IMR-90 (cell line): ENCODE measurements around the gene TRAK2. TPM values are rescaled to one million over a fixed set of nuclear protein-coding genes. Genes with fewer than 3 reads are reported as not detected.

Experiments
- ATAC-seq: fragments of 200-7000 bp; cut with Tn5 transposase; 2 replicates; pipeline ENCODE4 v1.9.1; 2020; ENCODE audit warnings: low read depth, mild to moderate bottlenecking, moderate library complexity
- BruUV-seq: library from RNA; stranded (reverse); fragments of 400-500 nt; replicated peaks from 2 replicates; lab custom pipeline; 2021; lab: Mats Ljungman, UMichigan
- CTCF ChIA-PET: fragments of 300-600 bp; formaldehyde crosslinking; extraction: SDS; loops from one replicate; lab custom pipeline; 2021; ENCODE audit warnings: antibody characterized with exemption; lab: Yijun Ruan, JAX
- POLR2A ChIA-PET: fragments of 300-600 bp; sonication (Branson Sonifier 250); formaldehyde crosslinking; loops from one replicate; lab custom pipeline; 2022; ENCODE audit warnings: antibody characterized with exemption; ENCODE audit not compliant: unreplicated experiment; lab: Charles Lee
- DNase-seq: peaks from one replicate; pipeline ENCODE4 v3.0.0; 2013
- H2AFZ ChIP-seq: replicated peaks from 2 replicates; pipeline ENCODE3; 2013; ENCODE audit warnings: low read length, mild to moderate bottlenecking; ENCODE audit not compliant: poor library complexity
- H2AK5ac ChIP-seq: 2 replicates; pipeline ENCODE4 v1.6.1; 2013; ENCODE audit warnings: low read depth, low read length, inconsistent platforms
- H2AK9ac ChIP-seq: replicated peaks from 2 replicates; pipeline ENCODE3; 2013; ENCODE audit warnings: mild to moderate bottlenecking, low read depth, low read length, moderate library complexity; ENCODE audit not compliant: poor library complexity
- H2BK120ac ChIP-seq: 2 replicates; pipeline ENCODE4 v1.6.1; 2013; ENCODE audit warnings: low read depth, low read length, inconsistent platforms
- H2BK15ac ChIP-seq: 3 replicates; pipeline ENCODE4 v1.6.1; 2013; ENCODE audit warnings: low read depth, low read length, inconsistent platforms
- H2BK20ac ChIP-seq: 2 replicates; pipeline ENCODE4 v1.6.1; 2013; ENCODE audit warnings: low read depth, mild to moderate bottlenecking, inconsistent platforms, low read length, moderate library complexity
- H2BK5ac ChIP-seq: 2 replicates; pipeline ENCODE4 v1.6.1; 2013; ENCODE audit warnings: mild to moderate bottlenecking, low read depth, low read length, inconsistent platforms; ENCODE audit not compliant: poor library complexity, severe bottlenecking
- H3K14ac ChIP-seq: replicated peaks from 2 replicates; pipeline ENCODE4 v1.6.1; 2013; ENCODE audit warnings: low read depth, low read length, inconsistent platforms
- H3K18ac ChIP-seq: 2 replicates; pipeline ENCODE4 v1.6.1; 2013; ENCODE audit warnings: low read depth, low read length, control low read depth
- H3K23ac ChIP-seq: 2 replicates; pipeline ENCODE4 v1.6.1; 2013; ENCODE audit warnings: low read depth, low read length, inconsistent platforms
- H3K27ac ChIP-seq: 2 replicates; pipeline ENCODE4 v1.5.1; 2013; ENCODE audit warnings: mild to moderate bottlenecking, control low read depth, low read length; ENCODE audit not compliant: insufficient read depth
- H3K27me3 ChIP-seq: 2 replicates; pipeline ENCODE4 v1.6.1; 2013; ENCODE audit warnings: low read length; ENCODE audit not compliant: control insufficient read depth, insufficient read depth
- H3K36me3 ChIP-seq: 2 replicates; pipeline ENCODE4 v1.6.1; 2013; ENCODE audit warnings: low read length, mixed read lengths; ENCODE audit not compliant: control insufficient read depth, insufficient read depth
- H3K4ac ChIP-seq: 2 replicates; pipeline ENCODE4 v1.6.1; 2013; ENCODE audit warnings: low read depth, low read length, inconsistent platforms
- H3K4me1 ChIP-seq: 2 replicates; pipeline ENCODE4 v1.6.1; 2013; ENCODE audit warnings: low read length, mixed read lengths; ENCODE audit not compliant: control insufficient read depth, insufficient read depth
- H3K4me2 ChIP-seq: 2 replicates; pipeline ENCODE4 v1.6.1; 2013; ENCODE audit warnings: low read depth, mild to moderate bottlenecking, control low read depth, low read length, moderate library complexity
- H3K4me3 ChIP-seq: 2 replicates; pipeline ENCODE4 v1.5.1; 2013; ENCODE audit warnings: low read depth, mild to moderate bottlenecking, control low read depth, low read length, moderate library complexity; ENCODE audit not compliant: insufficient read depth
- H3K56ac ChIP-seq: 2 replicates; pipeline ENCODE4 v1.6.1; 2013; ENCODE audit warnings: low read length, inconsistent platforms; ENCODE audit not compliant: insufficient read depth; ENCODE audit errors: extremely low read depth
- H3K79me1 ChIP-seq, 2 experiments: 2 replicates each; pipeline ENCODE4 v1.6.1; 2013; ENCODE audit warnings: low read length in 2 of 2, inconsistent platforms in 1 of 2, low read depth in 1 of 2
- H3K9ac ChIP-seq: 2 replicates; pipeline ENCODE4 v1.6.1; 2013; ENCODE audit warnings: low read depth, low read length, control low read depth
- H3K9me1 ChIP-seq: 2 replicates; pipeline ENCODE4 v1.6.1; 2013; ENCODE audit warnings: low read length, inconsistent platforms; ENCODE audit not compliant: insufficient read depth
- H3K9me3 ChIP-seq: 2 replicates; pipeline ENCODE4 v1.6.1; 2013; ENCODE audit warnings: low read length; ENCODE audit not compliant: control insufficient read depth, insufficient read depth
- H4K20me1 ChIP-seq: 2 replicates; pipeline ENCODE4 v1.6.1; 2013; ENCODE audit warnings: low read length, inconsistent platforms; ENCODE audit not compliant: insufficient read depth
- H4K5ac ChIP-seq: 2 replicates; pipeline ENCODE4 v1.6.1; 2013; ENCODE audit warnings: mild to moderate bottlenecking, low read depth, low read length, control low read depth
- H4K8ac ChIP-seq, 2 experiments: 2 replicates each; pipeline ENCODE4 v1.6.1; 2013; ENCODE audit warnings: low read depth in 2 of 2, low read length in 2 of 2, control low read depth in 1 of 2, inconsistent platforms in 1 of 2
- H4K91ac ChIP-seq: 2 replicates; pipeline ENCODE4 v1.6.1; 2013; ENCODE audit warnings: low read depth, low read length, inconsistent platforms; ENCODE audit not compliant: insufficient read depth
- BHLHE40 ChIP-seq: fragments of 150-350 bp; IDR thresholded peaks from 2 replicates; pipeline ENCODE4 v1.6.1; 2016; ENCODE audit warnings: mild to moderate bottlenecking, low read depth, low read length
- CEBPB ChIP-seq: IDR thresholded peaks from 2 replicates; pipeline ENCODE4 v1.6.1; 2012; ENCODE audit warnings: low read depth, low read length, improper control_type of control experiment
- CHD1 ChIP-seq: IDR thresholded peaks from 2 replicates; pipeline ENCODE4 v1.6.1; 2012; ENCODE audit warnings: low read depth, low read length, improper control_type of control experiment
- ELK1 ChIP-seq: fragments of 150-350 bp; IDR thresholded peaks from 2 replicates; pipeline ENCODE4 v1.6.1; 2016; ENCODE audit warnings: low read depth, mild to moderate bottlenecking, low read length, moderate library complexity, borderline replicate concordance
- MAFK ChIP-seq: IDR thresholded peaks from 2 replicates; pipeline ENCODE4 v1.6.1; 2012; ENCODE audit warnings: low read depth, low read length, improper control_type of control experiment
- MAZ ChIP-seq: IDR thresholded peaks from 2 replicates; pipeline ENCODE4 v1.6.1; 2012; ENCODE audit warnings: low read depth, mild to moderate bottlenecking, low read length, improper control_type of control experiment, moderate library complexity, borderline replicate concordance
- NFE2L2 ChIP-seq: fragments of 150-350 bp; IDR thresholded peaks from 2 replicates; pipeline ENCODE4 v1.6.1; 2016; ENCODE audit warnings: low read depth, mild to moderate bottlenecking, low read length
- RAD21 ChIP-seq: IDR thresholded peaks from 2 replicates; pipeline ENCODE4 v1.6.1; 2012; ENCODE audit warnings: low read length, improper control_type of control experiment
- RCOR1 ChIP-seq: IDR thresholded peaks from 2 replicates; pipeline ENCODE4 v1.6.1; 2012; ENCODE audit warnings: mild to moderate bottlenecking, low read length, improper control_type of control experiment; ENCODE audit not compliant: insufficient replicate concordance
- SMC3 ChIP-seq: fragments of 150-350 bp; IDR thresholded peaks from 2 replicates; pipeline ENCODE4 v1.6.1; 2016; ENCODE audit warnings: low read depth, mild to moderate bottlenecking, antibody characterized with exemption, low read length, moderate library complexity
- WGBS, 2 experiments: methylation state at CpG; one replicate each; pipeline versions ENCODE4 v1.1.5 to v1.1.7; 2013; ENCODE audit warnings: missing lambda C conversion rate in 2 of 2; ENCODE audit not compliant: insufficient read length in 1 of 2; ENCODE audit errors: extremely low coverage in 2 of 2; 5-methylcytosine and 5-hydroxymethylcytosine counted together
- dilution Hi-C: fragments of 300-500 bp; cut with HindIII; formaldehyde crosslinking; loops from one replicate; pipeline ENCODE4 v1.14.3; 2018; ENCODE audit warnings: low sequenced_read_pairs; ENCODE audit not compliant: unreplicated experiment
- in situ Hi-C: fragments of 300-500 bp; cut with MboI; formaldehyde crosslinking; loops from 3 replicates; pipeline ENCODE4 v1.14.3; 2019; ENCODE audit warnings: low sequenced_read_pairs, inconsistent platforms, mixed read lengths
- intact Hi-C: fragments of 100-400 bp; cut with micrococcal nuclease; formaldehyde crosslinking; loops from 2 replicates; pipeline ENCODE4 v1.10.0; 2022
- polyA plus RNA-seq, 3 experiments: library from polyadenylated mRNA; depleted of rRNA; stranded (reverse); fragments of >200 nt; gene quantifications; 2 replicates each; pipeline ENCODE4 v1.2.3, GENCODE V29; 2012; ENCODE audit warnings: low replicate concordance in 1 of 3
- total RNA-seq: library from RNA; depleted of rRNA; stranded (reverse); fragments of >200 nt; gene quantifications from 2 replicates; pipeline ENCODE4 v1.2.3, GENCODE V29; 2012
- TF ChIP-seq, protein P1 (sequence below): conservative IDR thresholded peaks from 2 replicates; pipeline ENCODE4 v1.5.1; 2012; ENCODE audit warnings: mild to moderate bottlenecking, low read depth, low read length, improper control_type of control experiment
- TF ChIP-seq, protein P2 (sequence below): fragments of 150-350 bp; IDR thresholded peaks from 2 replicates; pipeline ENCODE4 v1.6.1; 2017; ENCODE audit warnings: mild to moderate bottlenecking, antibody characterized with exemption, low read length, low read depth

TRAK2 gene
- total and polyA plus RNA-seq, 2 of the 4 experiments (the other 2 are of a cell fraction) = 13.1 to 65.4 TPM

DNA sequence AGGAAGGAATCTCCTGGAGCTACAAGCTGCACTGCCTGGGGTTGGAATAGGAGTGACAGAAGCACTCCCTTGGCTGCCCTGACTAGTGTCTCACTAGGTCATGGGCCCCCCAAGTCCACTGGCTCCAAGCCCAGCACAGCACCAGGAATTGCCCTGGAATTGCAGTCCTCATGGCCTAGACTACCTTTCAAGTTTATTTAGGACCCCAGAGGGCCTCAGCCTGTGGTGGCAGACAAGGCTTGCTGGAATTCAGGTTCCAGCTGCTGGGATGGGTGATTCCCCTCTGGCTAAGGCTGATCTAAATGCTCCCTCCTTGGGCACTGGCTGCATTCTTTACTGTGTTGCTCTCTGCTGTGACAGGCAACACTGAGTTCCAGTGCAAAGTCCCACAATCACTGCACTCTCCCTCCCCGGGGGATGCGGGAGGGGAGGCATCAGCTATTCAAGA lies 14.3 kb upstream of the TRAK2 start:
- peaks cover 3 to 15% of the 10 kb centered on the region in 2 experiments; a peak in 2 of 4 replicates for H3K79me1 ChIP-seq
- no peak overlapping the region for H3K56ac ChIP-seq
- peak overlapping the region; percentile 2; the same call in 1 of the 2 replicates for H3K14ac ChIP-seq
- no peak overlapping the region; the same call in 1 of the 2 replicates for H2BK20ac ChIP-seq
- TF ChIP-seq ELK1 (no peak), CEBPB (no peak), MAFK (no peak), NFE2L2 (no peak), RCOR1 (no peak), BHLHE40 (no peak), SMC3 (no peak), MAZ (no peak), RAD21 (no peak), CHD1 (no peak)
- TF ChIP-seq, protein P1, sequence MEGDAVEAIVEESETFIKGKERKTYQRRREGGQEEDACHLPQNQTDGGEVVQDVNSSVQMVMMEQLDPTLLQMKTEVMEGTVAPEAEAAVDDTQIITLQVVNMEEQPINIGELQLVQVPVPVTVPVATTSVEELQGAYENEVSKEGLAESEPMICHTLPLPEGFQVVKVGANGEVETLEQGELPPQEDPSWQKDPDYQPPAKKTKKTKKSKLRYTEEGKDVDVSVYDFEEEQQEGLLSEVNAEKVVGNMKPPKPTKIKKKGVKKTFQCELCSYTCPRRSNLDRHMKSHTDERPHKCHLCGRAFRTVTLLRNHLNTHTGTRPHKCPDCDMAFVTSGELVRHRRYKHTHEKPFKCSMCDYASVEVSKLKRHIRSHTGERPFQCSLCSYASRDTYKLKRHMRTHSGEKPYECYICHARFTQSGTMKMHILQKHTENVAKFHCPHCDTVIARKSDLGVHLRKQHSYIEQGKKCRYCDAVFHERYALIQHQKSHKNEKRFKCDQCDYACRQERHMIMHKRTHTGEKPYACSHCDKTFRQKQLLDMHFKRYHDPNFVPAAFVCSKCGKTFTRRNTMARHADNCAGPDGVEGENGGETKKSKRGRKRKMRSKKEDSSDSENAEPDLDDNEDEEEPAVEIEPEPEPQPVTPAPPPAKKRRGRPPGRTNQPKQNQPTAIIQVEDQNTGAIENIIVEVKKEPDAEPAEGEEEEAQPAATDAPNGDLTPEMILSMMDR = no peak
- TF ChIP-seq, protein P2, sequence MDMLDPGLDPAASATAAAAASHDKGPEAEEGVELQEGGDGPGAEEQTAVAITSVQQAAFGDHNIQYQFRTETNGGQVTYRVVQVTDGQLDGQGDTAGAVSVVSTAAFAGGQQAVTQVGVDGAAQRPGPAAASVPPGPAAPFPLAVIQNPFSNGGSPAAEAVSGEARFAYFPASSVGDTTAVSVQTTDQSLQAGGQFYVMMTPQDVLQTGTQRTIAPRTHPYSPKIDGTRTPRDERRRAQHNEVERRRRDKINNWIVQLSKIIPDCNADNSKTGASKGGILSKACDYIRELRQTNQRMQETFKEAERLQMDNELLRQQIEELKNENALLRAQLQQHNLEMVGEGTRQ = no peak
- ChIA-PET CTCF (interaction anchor here (0.6 to 1.2 kb wide), 2 partner anchors 13 to 242 kb away, joined by 3 to 4 read pairs; no protein-coding TSS in a partner anchor), POLR2A (no interaction called here)
- H3K9ac ChIP-seq = 0 out of 2 replicates have a peak overlapping the region, but pooled peaks have one; percentile 15
- peaks cover 2% of the 10 kb centered on the region; the same call in 1 of the 2 replicates for H3K9me1 ChIP-seq
- H3K27me3 ChIP-seq = no peaks in the 10 kb centered on the region
- no peak overlapping the region for H3K23ac ChIP-seq
- H2BK15ac ChIP-seq = no peak overlapping the region; the same call in 2 of the 3 replicates
- peak; percentile 68 for ATAC-seq
- intact Hi-C loops (no loop called here), dilution Hi-C loops (no loop called here), in situ Hi-C loops (no loop called here)
- 0 out of 2 replicates have a peak overlapping the region, but pooled peaks have one; percentile 5 for H4K91ac ChIP-seq
- peak overlapping the region; percentile 7 to 46; a peak in 1 of 4 replicates for H4K8ac ChIP-seq
- H4K20me1 ChIP-seq = no peaks in the 10 kb centered on the region
- WGBS, 2 experiments = no CpG with 5 or more reads among the region's 2 CpGs
- BruUV-seq = no TSS peak
- DNase-seq = peak; percentile 20
- peak overlapping the region; percentile 58 for H3K18ac ChIP-seq
- H3K4me2 ChIP-seq = peak overlapping the region; percentile 71
- peak overlapping the region; percentile 63 for H2BK5ac ChIP-seq
- peaks cover 8% of the 10 kb centered on the region; the same call in 1 of the 2 replicates for H3K36me3 ChIP-seq
- no peak overlapping the region for H3K4me3 ChIP-seq
- H2AK9ac ChIP-seq = peak overlapping the region; percentile 85
- peak overlapping the region; percentile 1 for H2AK5ac ChIP-seq
- H3K9me3 ChIP-seq = peaks cover 2% of the 10 kb centered on the region; the same call in 1 of the 2 replicates
- no peak overlapping the region; the same call in 1 of the 2 replicates for H4K5ac ChIP-seq
- H3K4me1 ChIP-seq = peaks cover 18% of the 10 kb centered on the region
- no peak overlapping the region for H2AFZ ChIP-seq
- peak overlapping the region; percentile 68 for H3K27ac ChIP-seq
- peak overlapping the region; percentile 50; the same call in 1 of the 2 replicates for H2BK120ac ChIP-seq
- H3K4ac ChIP-seq = peak overlapping the region; percentile 47
